ENCODE results near the gene MTUS2.

The MTUS2 gene

GRCh38 chr13:29101905-29102304 is 281.8 kb downstream of the MTUS2 start:
- TF ChIP-seq, protein P1, sequence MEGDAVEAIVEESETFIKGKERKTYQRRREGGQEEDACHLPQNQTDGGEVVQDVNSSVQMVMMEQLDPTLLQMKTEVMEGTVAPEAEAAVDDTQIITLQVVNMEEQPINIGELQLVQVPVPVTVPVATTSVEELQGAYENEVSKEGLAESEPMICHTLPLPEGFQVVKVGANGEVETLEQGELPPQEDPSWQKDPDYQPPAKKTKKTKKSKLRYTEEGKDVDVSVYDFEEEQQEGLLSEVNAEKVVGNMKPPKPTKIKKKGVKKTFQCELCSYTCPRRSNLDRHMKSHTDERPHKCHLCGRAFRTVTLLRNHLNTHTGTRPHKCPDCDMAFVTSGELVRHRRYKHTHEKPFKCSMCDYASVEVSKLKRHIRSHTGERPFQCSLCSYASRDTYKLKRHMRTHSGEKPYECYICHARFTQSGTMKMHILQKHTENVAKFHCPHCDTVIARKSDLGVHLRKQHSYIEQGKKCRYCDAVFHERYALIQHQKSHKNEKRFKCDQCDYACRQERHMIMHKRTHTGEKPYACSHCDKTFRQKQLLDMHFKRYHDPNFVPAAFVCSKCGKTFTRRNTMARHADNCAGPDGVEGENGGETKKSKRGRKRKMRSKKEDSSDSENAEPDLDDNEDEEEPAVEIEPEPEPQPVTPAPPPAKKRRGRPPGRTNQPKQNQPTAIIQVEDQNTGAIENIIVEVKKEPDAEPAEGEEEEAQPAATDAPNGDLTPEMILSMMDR (IDR thresholded peaks at IDR 0.05; ENCODE audit: extremely low read depth, missing control alignments) = no peak

GRCh38 chr13:29103065-29103800 is 283.1 kb downstream of the MTUS2 start:
- TF ChIP-seq, protein P1 (IDR thresholded peaks at IDR 0.05; ENCODE audit: extremely low read depth, missing control alignments) = no peak

More at GRCh38 chr13:29101905-29102304, 281.8 kb downstream of the MTUS2 start:
- DNase-seq (ENCODE audit: low spot score) = no peak

GRCh38 chr13:29104461-29104860 is 284.3 kb downstream of the MTUS2 start:
- TF ChIP-seq, protein P1 (IDR thresholded peaks at IDR 0.05; ENCODE audit: extremely low read depth, missing control alignments) = no peak

More at GRCh38 chr13:29103065-29103800, 283.1 kb downstream of the MTUS2 start:
- DNase-seq (ENCODE audit: low spot score) = no peak

GRCh38 chr13:29105779-29106178 is 285.6 kb downstream of the MTUS2 start:
- TF ChIP-seq, protein P1 (IDR thresholded peaks at IDR 0.05; ENCODE audit: extremely low read depth, missing control alignments) = no peak
- no peak for DNase-seq (ENCODE audit: low spot score)

More at GRCh38 chr13:29104461-29104860, 284.3 kb downstream of the MTUS2 start:
- no peak for DNase-seq (ENCODE audit: low spot score)

DNA sequence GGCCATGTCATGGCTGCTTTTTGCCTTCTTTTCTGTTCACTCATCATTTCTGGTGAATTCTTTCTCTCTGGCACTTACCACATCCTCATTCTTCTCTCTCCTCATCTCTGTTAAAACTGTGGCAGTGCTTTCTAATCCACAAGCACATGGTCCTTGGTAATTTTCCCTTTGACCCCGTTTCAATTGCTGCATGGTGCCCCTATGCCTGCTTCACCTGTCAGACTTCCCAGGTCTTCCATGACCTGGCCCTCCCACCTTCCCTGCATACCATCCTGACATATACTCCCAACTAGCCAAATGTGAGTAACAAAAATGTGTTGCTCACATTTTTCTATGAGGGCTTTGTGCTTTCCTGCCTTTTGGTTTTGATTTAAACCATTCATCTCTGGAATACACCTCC is 286.5 kb downstream of the MTUS2 start:
- TF ChIP-seq, protein P1 (IDR thresholded peaks at IDR 0.05; ENCODE audit: extremely low read depth, missing control alignments) = no peak
- no peak for DNase-seq (ENCODE audit: low spot score)

DNA sequence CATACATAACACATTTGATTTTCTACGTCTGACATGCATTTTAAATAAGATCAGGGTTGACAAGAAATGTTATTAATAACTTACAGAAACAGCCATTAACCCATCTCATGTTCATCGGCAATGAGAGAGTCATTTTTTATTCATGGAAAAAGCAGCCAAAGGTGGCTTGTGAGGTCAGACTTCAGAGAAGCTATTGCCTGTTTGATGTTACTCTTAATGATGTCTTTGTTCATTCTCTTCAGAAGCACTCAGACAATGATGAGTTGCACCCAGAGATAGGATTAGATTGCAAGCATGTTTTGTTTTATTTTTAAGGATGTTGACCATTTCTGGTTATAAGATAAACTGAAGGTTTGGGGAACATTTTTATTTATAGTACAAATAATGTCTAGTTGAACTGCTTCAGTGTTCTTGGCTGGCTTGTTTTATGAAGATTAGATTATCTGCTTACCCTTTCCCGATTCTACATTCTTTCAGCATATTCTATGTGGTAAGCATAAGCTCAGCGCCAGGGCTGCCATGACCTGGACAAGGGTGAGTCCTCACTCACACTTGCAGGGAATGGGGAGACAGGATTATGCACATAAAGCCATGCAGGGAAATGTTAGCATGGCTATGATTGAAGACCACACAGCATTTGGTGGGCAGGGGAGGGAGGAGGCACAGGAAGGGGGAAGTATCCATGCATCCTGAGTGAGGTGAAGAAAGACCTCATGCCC is 288.1 kb downstream of the MTUS2 start:
- no peak for DNase-seq (ENCODE audit: low spot score)
- TF ChIP-seq, protein P1 (IDR thresholded peaks at IDR 0.05; ENCODE audit: extremely low read depth, missing control alignments) = no peak

GRCh38 chr13:29109987-29110386 is 289.8 kb downstream of the MTUS2 start:
- DNase-seq (ENCODE audit: low spot score) = no peak
- TF ChIP-seq, protein P1 (IDR thresholded peaks at IDR 0.05; ENCODE audit: extremely low read depth, missing control alignments) = no peak
